ENCODE results near the gene SCPEP1. TPM values are rescaled to one million over a fixed set of nuclear protein-coding genes. Genes with fewer than 3 reads are reported as not detected.
"Not testable (repeated sequence)": the region's sequence is repeated elsewhere in the genome, so short reads cannot be mapped to it uniquely, and the experiment has no call there.

SCPEP1 gene
- total RNA-seq (2014; rRNA removed; shearing (Covaris generic)): 44.5 and 56.9 TPM in 2 replicates

GRCh38 chr17:56977673-56978395 lies at the start of gene SCPEP1:
SCPEP1 (plus strand) TSS chr17:56978131; CDS start chr17:56978160, 29 bp downstream.
- in situ Hi-C loops (cut with HindIII; ENCODE audit: low sequenced_read_pairs): no loop called here
- DNase-seq (ENCODE audit: low spot score): peak; percentile 87

- no peak for DNase-seq (ENCODE audit: low spot score)
- in situ Hi-C loops (cut with HindIII; ENCODE audit: low sequenced_read_pairs): no loop called here
Measured at GRCh38 chr17:56928586-56928985, 49.3 kb upstream of the SCPEP1 start.

GRCh38 chr17:56929362-56929969 lies 48.5 kb upstream of the SCPEP1 start:
- DNase-seq (ENCODE audit: low spot score): no peak
- in situ Hi-C loops (cut with HindIII; ENCODE audit: low sequenced_read_pairs): no loop called here

GRCh38 chr17:56930739-56931337 lies 47.1 kb upstream of the SCPEP1 start:
- no peak for DNase-seq (ENCODE audit: low spot score)
- in situ Hi-C loops (cut with HindIII; ENCODE audit: low sequenced_read_pairs): no loop called here

- in situ Hi-C loops (cut with HindIII; ENCODE audit: low sequenced_read_pairs): no loop called here
- DNase-seq (ENCODE audit: low spot score): no peak
Measured at GRCh38 chr17:56933151-56933745, 44.7 kb upstream of the SCPEP1 start.

GRCh38 chr17:56933868-56934267 lies 44.1 kb upstream of the SCPEP1 start:
- in situ Hi-C loops (cut with HindIII; ENCODE audit: low sequenced_read_pairs): no loop called here
- no peak for DNase-seq (ENCODE audit: low spot score)

GRCh38 chr17:56934280-56934679 lies 43.7 kb upstream of the SCPEP1 start:
- in situ Hi-C loops (cut with HindIII; ENCODE audit: low sequenced_read_pairs): no loop called here
- DNase-seq (ENCODE audit: low spot score): no peak

GRCh38 chr17:56935461-56935860 lies 42.5 kb upstream of the SCPEP1 start:
- no peak for DNase-seq (ENCODE audit: low spot score)
- in situ Hi-C loops (cut with HindIII; ENCODE audit: low sequenced_read_pairs): no loop called here

GRCh38 chr17:56936697-56937322 lies 41.1 kb upstream of the SCPEP1 start:
- DNase-seq (ENCODE audit: low spot score): no peak
- in situ Hi-C loops (cut with HindIII; ENCODE audit: low sequenced_read_pairs): no loop called here

- in situ Hi-C loops (cut with HindIII; ENCODE audit: low sequenced_read_pairs): no loop called here
Measured at GRCh38 chr17:56937687-56938086, 40.2 kb upstream of the SCPEP1 start.

GRCh38 chr17:56938206-56938605 lies 39.7 kb upstream of the SCPEP1 start:
- in situ Hi-C loops (cut with HindIII; ENCODE audit: low sequenced_read_pairs): not testable (repeated sequence)

More at GRCh38 chr17:56937687-56938086, 40.2 kb upstream of the SCPEP1 start:
- DNase-seq (ENCODE audit: low spot score): no peak

GRCh38 chr17:56939869-56940484 lies 38.0 kb upstream of the SCPEP1 start:
- peak; percentile 55 for DNase-seq (ENCODE audit: low spot score)
- in situ Hi-C loops (cut with HindIII; ENCODE audit: low sequenced_read_pairs): no loop called here

More at GRCh38 chr17:56938206-56938605, 39.7 kb upstream of the SCPEP1 start:
- not testable (repeated sequence) for DNase-seq (ENCODE audit: low spot score)

- in situ Hi-C loops (cut with HindIII; ENCODE audit: low sequenced_read_pairs): no loop called here
- DNase-seq (ENCODE audit: low spot score): no peak
Measured at GRCh38 chr17:56943505-56944125, 34.3 kb upstream of the SCPEP1 start.

GRCh38 chr17:56945938-56946505 lies 31.9 kb upstream of the SCPEP1 start:
- in situ Hi-C loops (cut with HindIII; ENCODE audit: low sequenced_read_pairs): no loop called here
- no peak for DNase-seq (ENCODE audit: low spot score)

GRCh38 chr17:56947741-56948140 lies 30.2 kb upstream of the SCPEP1 start:
- in situ Hi-C loops (cut with HindIII; ENCODE audit: low sequenced_read_pairs): no loop called here
- no peak for DNase-seq (ENCODE audit: low spot score)

- DNase-seq (ENCODE audit: low spot score): no peak
Measured at GRCh38 chr17:56948491-56948890, 29.4 kb upstream of the SCPEP1 start.

GRCh38 chr17:56949595-56949994 lies 28.3 kb upstream of the SCPEP1 start:
- no peak for DNase-seq (ENCODE audit: low spot score)
- in situ Hi-C loops (cut with HindIII; ENCODE audit: low sequenced_read_pairs): no loop called here

More at GRCh38 chr17:56948491-56948890, 29.4 kb upstream of the SCPEP1 start:
- in situ Hi-C loops (cut with HindIII; ENCODE audit: low sequenced_read_pairs): no loop called here

GRCh38 chr17:56956992-56957391 lies 20.9 kb upstream of the SCPEP1 start:
- in situ Hi-C loops (cut with HindIII; ENCODE audit: low sequenced_read_pairs): no loop called here
- no peak for DNase-seq (ENCODE audit: low spot score)
